ENCODE results near the gene HSD17B7.
"Not testable (repeated sequence)": the region's sequence is repeated elsewhere in the genome, so short reads cannot be mapped to it uniquely, and the experiment has no call there.

HSD17B7 gene

GRCh38 chr1:162799995-162800830, 9.7 kb downstream of the HSD17B7 start:
- peak in 6 of 10 donors; percentile 53 to 92 (median 65) for DNase-seq
- intact Hi-C loops (cut with DNase I): loop anchor here (10.0 kb wide), 1 partner anchor 185 kb away; no protein-coding TSS in a partner anchor

- not testable (repeated sequence) for DNase-seq
- intact Hi-C loops (cut with DNase I): loop anchor here (10.0 kb wide), 1 partner anchor 193 kb away; no protein-coding TSS in a partner anchor
Observed at GRCh38 chr1:162807503-162807902, 17.0 kb downstream of the HSD17B7 start.

DNA sequence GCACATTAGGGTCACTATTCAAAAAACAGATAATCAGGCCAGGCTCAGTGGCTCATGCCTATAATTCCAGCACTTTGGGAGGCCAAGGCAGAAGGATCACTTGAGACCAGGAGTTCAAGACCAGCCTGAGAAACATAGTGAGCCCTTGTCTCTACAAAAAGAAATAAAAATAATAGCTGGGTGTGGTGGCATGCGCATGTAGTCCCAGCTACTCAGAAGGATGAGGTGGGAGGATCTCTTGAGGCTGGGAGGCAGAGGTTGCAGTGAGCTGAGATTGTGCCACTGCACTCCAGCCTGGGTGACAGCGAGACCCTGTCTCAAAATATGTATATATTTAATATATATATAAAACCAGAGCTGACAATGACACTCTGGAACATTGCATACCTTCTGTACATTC, 21.9 kb downstream of the HSD17B7 start:
- intact Hi-C loops (cut with DNase I); DNase-seq: not testable (repeated sequence)

- DNase-seq; intact Hi-C loops (cut with DNase I): not testable (repeated sequence)
Observed at GRCh38 chr1:162818136-162818535, 27.6 kb downstream of the HSD17B7 start.

- DNase-seq; intact Hi-C loops (cut with DNase I): not testable (repeated sequence)
Observed at GRCh38 chr1:162818666-162819065, 28.2 kb downstream of the HSD17B7 start.

- intact Hi-C loops (cut with DNase I): no loop called here
- DNase-seq: peak; percentile 21 to 90 (median 48)
Observed at GRCh38 chr1:162822391-162823200, 32.1 kb downstream of the HSD17B7 start.

DNA sequence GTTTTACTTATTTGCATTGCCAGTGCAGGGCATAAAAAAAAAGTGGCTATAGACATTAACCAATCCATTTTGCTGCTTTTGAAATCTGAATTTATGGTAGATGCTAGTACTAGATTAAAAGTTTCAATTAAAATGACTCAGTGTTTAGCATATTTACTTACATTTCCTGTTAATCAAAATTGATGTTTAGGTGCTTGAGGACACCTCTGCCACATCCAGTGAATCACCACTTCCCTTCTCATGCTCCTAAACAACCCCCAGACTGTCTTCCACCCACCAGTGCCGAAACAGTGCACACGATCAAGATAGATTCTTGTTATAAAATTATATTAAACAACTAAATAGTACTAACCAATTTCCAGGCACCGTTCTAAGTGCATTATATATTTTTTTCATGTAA, 32.7 kb downstream of the HSD17B7 start:
- intact Hi-C loops (cut with DNase I): no loop called here
- no peak for DNase-seq

GRCh38 chr1:162823771-162824525, 33.4 kb downstream of the HSD17B7 start:
- no peak for DNase-seq
- intact Hi-C loops (cut with DNase I): no loop called here

GRCh38 chr1:162829268-162829667, 38.8 kb downstream of the HSD17B7 start:
- intact Hi-C loops (cut with DNase I): no loop called here
- DNase-seq: no peak

- intact Hi-C loops (cut with DNase I): no loop called here
Observed at GRCh38 chr1:162832470-162832869, 42.0 kb downstream of the HSD17B7 start.

DNA sequence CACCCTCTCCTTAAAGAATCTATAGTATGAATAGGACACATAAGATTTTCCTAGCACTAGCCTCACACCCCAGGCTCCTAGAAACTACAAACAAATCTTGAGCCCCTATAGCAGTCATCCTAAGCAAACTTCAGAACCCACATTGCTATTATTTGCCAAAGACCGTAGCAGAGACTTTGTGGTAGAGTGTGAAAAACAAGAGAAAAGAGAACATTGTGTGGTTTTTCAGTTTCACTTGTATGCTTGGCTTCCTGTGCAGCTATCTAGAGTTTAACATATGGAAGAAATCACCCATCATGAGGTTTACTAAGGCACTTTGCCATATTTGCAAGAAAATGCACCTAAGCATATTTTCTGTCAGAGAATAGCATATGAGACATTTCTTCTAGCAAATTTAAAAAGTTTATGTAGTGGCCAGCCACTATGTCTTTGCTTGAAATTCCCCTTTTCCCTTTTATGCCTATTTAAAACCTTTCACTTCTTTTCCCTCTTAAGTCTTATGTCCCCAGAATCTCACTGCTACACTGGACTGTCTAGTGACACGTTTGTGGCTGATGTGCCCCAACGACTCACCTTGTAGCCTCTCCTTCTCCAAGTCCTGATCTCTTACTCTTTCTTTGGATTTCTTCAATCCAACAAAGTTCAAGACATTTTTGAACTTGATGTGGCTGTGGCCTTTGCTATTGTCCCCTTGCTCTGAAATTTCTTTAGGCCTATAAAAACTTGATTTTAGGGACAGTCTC, 44.8 kb downstream of the HSD17B7 start:
- no peak for DNase-seq
- intact Hi-C loops (cut with DNase I): no loop called here

More at GRCh38 chr1:162832470-162832869, 42.0 kb downstream of the HSD17B7 start:
- DNase-seq: no peak

- no peak for DNase-seq
- intact Hi-C loops (cut with DNase I): no loop called here
Observed at GRCh38 chr1:162838863-162839262, 48.4 kb downstream of the HSD17B7 start.

DNA sequence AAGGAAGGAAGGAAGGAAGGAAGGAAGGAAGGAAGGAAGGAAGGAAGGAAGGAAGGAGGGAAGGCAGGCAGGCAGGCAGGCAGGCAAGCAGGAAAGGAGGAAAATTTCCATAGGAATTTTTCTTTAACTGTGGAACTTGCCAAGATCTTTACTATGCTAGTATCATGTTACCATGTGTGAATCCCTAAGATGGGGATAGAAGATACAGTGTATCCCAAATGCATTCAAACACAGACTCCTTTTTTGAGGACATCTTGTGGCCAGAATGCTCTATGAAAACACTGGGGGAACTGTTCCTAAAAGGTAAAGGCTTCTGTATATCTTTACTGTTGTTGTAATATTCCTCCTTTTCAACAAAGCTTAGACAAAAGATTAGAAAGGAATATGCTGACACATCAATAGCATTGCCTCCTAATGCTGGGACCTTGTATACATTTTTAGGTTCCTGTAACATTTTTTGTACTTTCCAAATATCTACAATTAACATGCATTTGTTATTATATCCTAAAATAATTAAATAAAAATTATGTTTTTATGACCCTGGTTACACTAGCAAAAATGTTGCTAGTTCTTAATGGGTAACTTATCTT, 49.8 kb downstream of the HSD17B7 start:
- no peak for DNase-seq
- intact Hi-C loops (cut with DNase I): no loop called here

DNA sequence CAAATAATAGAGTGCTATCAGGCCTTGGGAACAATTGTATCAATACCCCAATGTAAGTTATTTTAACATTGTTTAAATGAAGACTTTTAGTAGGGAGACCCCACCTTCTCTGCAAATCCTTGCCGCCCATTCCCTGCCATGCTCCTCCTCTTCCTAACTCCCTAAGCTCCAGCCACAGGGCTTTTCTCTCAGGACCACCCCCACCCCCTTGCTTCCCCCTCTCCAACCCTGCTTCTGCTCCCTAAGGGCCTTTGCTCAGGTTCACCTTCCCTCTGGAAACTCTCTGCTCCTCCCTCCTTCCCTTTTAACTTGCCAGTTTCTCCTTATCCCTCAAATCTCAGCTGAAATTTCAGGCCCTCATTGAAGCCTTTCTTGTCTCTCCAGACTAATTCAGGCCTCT, 53.7 kb downstream of the HSD17B7 start:
- no peak for DNase-seq
- intact Hi-C loops (cut with DNase I): no loop called here

GRCh38 chr1:162846256-162847212, 56.0 kb downstream of the HSD17B7 start:
- intact Hi-C loops (cut with DNase I): no loop called here
- DNase-seq: peak in 1 of 10 donors; percentile 64

- peak; percentile 54 to 96 (median 84) for DNase-seq
- intact Hi-C loops (cut with DNase I): no loop called here
Observed at GRCh38 chr1:162847839-162848453, 57.4 kb downstream of the HSD17B7 start.

- DNase-seq: no peak
- intact Hi-C loops (cut with DNase I): no loop called here
Observed at GRCh38 chr1:162849711-162850110, 59.2 kb downstream of the HSD17B7 start.

DNA sequence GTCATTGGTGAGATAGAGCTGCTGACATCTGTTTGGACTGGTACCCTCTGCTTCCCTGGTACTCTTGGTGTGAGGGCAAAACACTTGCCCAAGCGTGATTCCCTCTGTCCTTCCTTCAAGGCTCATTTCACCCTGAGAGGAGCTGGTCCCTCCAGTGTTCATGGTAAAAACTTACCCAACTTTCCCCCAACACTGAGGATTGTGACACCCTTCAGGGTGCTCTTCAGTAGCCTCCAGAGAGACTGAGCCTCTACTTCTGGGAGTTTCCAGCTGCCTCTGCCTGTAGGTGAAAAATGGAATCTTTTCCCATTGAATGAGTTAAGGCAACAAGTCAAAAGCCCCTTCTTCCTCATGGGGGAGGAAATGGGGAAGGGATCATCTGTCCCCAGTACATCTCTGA, 60.8 kb downstream of the HSD17B7 start:
- no peak for DNase-seq
- intact Hi-C loops (cut with DNase I): no loop called here
